GM23248 (cell line): ENCODE measurements around the gene PHLDB2. TPM values are rescaled to one million over a fixed set of nuclear protein-coding genes. Genes with fewer than 3 reads are reported as not detected.

Experiments used
- DNase-seq: peaks from one replicate; pipeline ENCODE4 v3.0.0-alpha.2; 2015
- H2AFZ ChIP-seq: fragments of 200-600 bp; sonication (generic); 2 replicates; pipeline ENCODE4 v1.6.1; 2016; ENCODE audit warnings: antibody characterized with exemption
- H3F3A ChIP-seq: fragments of 200-600 bp; sonication (generic); 2 replicates; pipeline ENCODE4 v1.6.1; 2016; ENCODE audit warnings: mild to moderate bottlenecking, antibody characterized with exemption, mixed run types; ENCODE audit not compliant: insufficient read depth
- H3K27ac ChIP-seq: fragments of 200-600 bp; sonication (generic); 2 replicates; pipeline ENCODE4 v1.5.1; 2016; ENCODE audit warnings: mild to moderate bottlenecking
- H3K27me3 ChIP-seq: fragments of 200-600 bp; sonication (generic); replicated peaks from 2 replicates; pipeline ENCODE4 v1.6.1; 2016; ENCODE audit warnings: mild to moderate bottlenecking; ENCODE audit not compliant: insufficient read depth
- H3K36me3 ChIP-seq: fragments of 200-600 bp; sonication (generic); 2 replicates; pipeline ENCODE4 v1.6.1; 2016; ENCODE audit warnings: low read depth, mild to moderate bottlenecking
- H3K4me1 ChIP-seq: fragments of 200-600 bp; sonication (generic); 2 replicates; pipeline ENCODE4 v1.6.1; 2016; ENCODE audit warnings: mild to moderate bottlenecking; ENCODE audit not compliant: insufficient read depth
- H3K4me2 ChIP-seq: fragments of 200-600 bp; sonication (generic); one replicate; pipeline ENCODE4 v1.6.1; 2016; ENCODE audit warnings: mild to moderate bottlenecking; ENCODE audit not compliant: unreplicated experiment
- H3K4me3 ChIP-seq: fragments of 200-600 bp; sonication (generic); 2 replicates; pipeline ENCODE4 v1.5.1; 2016; ENCODE audit warnings: mild to moderate bottlenecking
- H3K79me2 ChIP-seq: fragments of 200-600 bp; sonication (generic); 2 replicates; pipeline ENCODE4 v1.6.1; 2016; ENCODE audit warnings: mild to moderate bottlenecking; ENCODE audit not compliant: insufficient read depth
- H3K9ac ChIP-seq: fragments of 200-600 bp; sonication (generic); 2 replicates; pipeline ENCODE4 v1.6.1; 2016; ENCODE audit warnings: mild to moderate bottlenecking
- H3K9me2 ChIP-seq: fragments of 200-600 bp; sonication (generic); 2 replicates; pipeline ENCODE4 v1.6.1; 2016; ENCODE audit warnings: mixed run types, mild to moderate bottlenecking, moderate library complexity; ENCODE audit not compliant: insufficient read depth
- H3K9me3 ChIP-seq: fragments of 200-600 bp; sonication (generic); one replicate; pipeline ENCODE4 v1.6.1; 2017; ENCODE audit warnings: low read depth
- H4K20me1 ChIP-seq: fragments of 200-600 bp; sonication (generic); 2 replicates; pipeline ENCODE4 v1.6.0; 2016; ENCODE audit not compliant: insufficient read depth
- EZH2 ChIP-seq: fragments of 200-600 bp; sonication (generic); IDR thresholded peaks from 2 replicates; pipeline ENCODE4 v1.6.1; 2018; ENCODE audit warnings: antibody characterized with exemption, mild to moderate bottlenecking; ENCODE audit not compliant: insufficient read depth, poor library complexity, severe bottlenecking
- EZH2phosphoT487 ChIP-seq: fragments of 200-600 bp; sonication (generic); IDR thresholded peaks from 2 replicates; pipeline ENCODE4 v1.6.1; 2018; ENCODE audit warnings: antibody characterized with exemption, moderate library complexity, mild to moderate bottlenecking, low read depth; ENCODE audit not compliant: insufficient read depth
- WGBS, 2 experiments: methylation state at CpG; one replicate each; pipeline ENCODE4 v1.1.6; 2015 to 2017; ENCODE audit warnings: low lambda C conversion rate in 2 of 2, low coverage in 1 of 2; ENCODE audit errors: missing lambda C conversion rate in 2 of 2; 5-methylcytosine and 5-hydroxymethylcytosine counted together
- in situ Hi-C: fragments of 300-500 bp; cut with MboI; formaldehyde crosslinking; loops from 2 replicates; pipeline ENCODE4 v1.15.0; 2020
- polyA plus RNA-seq: library from polyadenylated mRNA; unstranded; fragments of >200 nt; fragmentation: Nextera tagmentation; extraction: Ambion mirVana; gene quantifications from 2 replicates; pipeline ENCODE4 v1.2.1, GENCODE V29; 2016
- total RNA-seq: library from RNA; depleted of rRNA; stranded (reverse); fragments of >200 nt; shearing (Covaris generic); gene quantifications from 2 replicates; pipeline ENCODE4 v1.2.3, GENCODE V29; 2014

Gene PHLDB2
- total and polyA plus RNA-seq, 2 experiments from 2014 or later: 55.6 to 60.6 TPM

- no peaks in the 10 kb centered on the region for H3K79me2 ChIP-seq
- no peaks in the 10 kb centered on the region for H3K9me3 ChIP-seq
- H3K4me1 ChIP-seq: peaks cover 30% of the 10 kb centered on the region
- H3F3A ChIP-seq: peaks cover 29% of the 10 kb centered on the region
- no peak for DNase-seq
- H2AFZ ChIP-seq: no peak overlapping the region
- no peaks in the 10 kb centered on the region for H3K27me3 ChIP-seq
- in situ Hi-C loops: no loop called here
- H3K4me2 ChIP-seq: no peak overlapping the region
- no peak for TF ChIP-seq EZH2phosphoT487
- TF ChIP-seq EZH2: no peak
- no peaks in the 10 kb centered on the region for H4K20me1 ChIP-seq
- H3K4me3 ChIP-seq: no peak overlapping the region
- H3K9ac ChIP-seq: no peak overlapping the region
- H3K27ac ChIP-seq: no peak overlapping the region
- H3K36me3 ChIP-seq: no peaks in the 10 kb centered on the region
- 63 to 77% methylated on average over 2 of the region's 2 CpGs for WGBS, 2 experiments
- H3K9me2 ChIP-seq: no peaks in the 10 kb centered on the region
Observed at GRCh38 chr3:112000966-112001365, 141.9 kb downstream of the PHLDB2 start.

- no peaks in the 10 kb centered on the region for H4K20me1 ChIP-seq
- no peak for DNase-seq
- no peaks in the 10 kb centered on the region for H3K79me2 ChIP-seq
- no peak overlapping the region for H3K4me2 ChIP-seq
- peaks cover 30% of the 10 kb centered on the region for H3K4me1 ChIP-seq
- in situ Hi-C loops: no loop called here
- no peaks in the 10 kb centered on the region for H3K36me3 ChIP-seq
- H3K9ac ChIP-seq: no peak overlapping the region
- no peaks in the 10 kb centered on the region for H3K9me2 ChIP-seq
- 98 to 100% methylated on average over 2 of the region's 2 CpGs for WGBS, 2 experiments
- H3K9me3 ChIP-seq: no peaks in the 10 kb centered on the region
- no peaks in the 10 kb centered on the region for H3K27me3 ChIP-seq
- no peak overlapping the region for H2AFZ ChIP-seq
- no peak overlapping the region for H3K27ac ChIP-seq
- no peak overlapping the region for H3K4me3 ChIP-seq
- TF ChIP-seq EZH2phosphoT487 (no peak), EZH2 (no peak)
- H3F3A ChIP-seq: peaks cover 29% of the 10 kb centered on the region
Observed at GRCh38 chr3:112001526-112001925, 142.5 kb downstream of the PHLDB2 start.

GRCh38 chr3:112002096-112002971 is 143.3 kb downstream of the PHLDB2 start:
- no peaks in the 10 kb centered on the region for H3K79me2 ChIP-seq
- H3F3A ChIP-seq: peaks cover 29% of the 10 kb centered on the region
- H3K4me1 ChIP-seq: peaks cover 30% of the 10 kb centered on the region
- TF ChIP-seq EZH2: no peak
- no peak for TF ChIP-seq EZH2phosphoT487
- no peak overlapping the region for H3K9ac ChIP-seq
- H3K36me3 ChIP-seq: no peaks in the 10 kb centered on the region
- no peaks in the 10 kb centered on the region for H3K9me3 ChIP-seq
- H3K9me2 ChIP-seq: no peaks in the 10 kb centered on the region
- H3K27ac ChIP-seq: peak overlapping the region; percentile 7; the same call in 1 of the 2 replicates
- peak overlapping the region; percentile 42 for H3K4me2 ChIP-seq
- no peaks in the 10 kb centered on the region for H3K27me3 ChIP-seq
- H4K20me1 ChIP-seq: no peaks in the 10 kb centered on the region
- in situ Hi-C loops: no loop called here
- no peak overlapping the region for H2AFZ ChIP-seq
- 63 to 73% methylated on average over 7 to 8 of the region's 8 CpGs for WGBS, 2 experiments
- H3K4me3 ChIP-seq: no peak overlapping the region
- DNase-seq: peak; percentile 64

GRCh38 chr3:112003321-112004080 is 144.4 kb downstream of the PHLDB2 start:
- H3F3A ChIP-seq: peaks cover 32% of the 10 kb centered on the region
- in situ Hi-C loops: no loop called here
- no peaks in the 10 kb centered on the region for H3K79me2 ChIP-seq
- H3K9ac ChIP-seq: no peak overlapping the region
- H3K9me3 ChIP-seq: no peaks in the 10 kb centered on the region
- DNase-seq: no peak
- no peak overlapping the region for H2AFZ ChIP-seq
- H3K9me2 ChIP-seq: no peaks in the 10 kb centered on the region
- H3K36me3 ChIP-seq: no peaks in the 10 kb centered on the region
- H3K4me2 ChIP-seq: no peak overlapping the region
- 86% methylated on average over 4 of the region's 4 CpGs for WGBS, 2 experiments
- no peaks in the 10 kb centered on the region for H4K20me1 ChIP-seq
- TF ChIP-seq EZH2 (no peak), EZH2phosphoT487 (no peak)
- H3K4me3 ChIP-seq: no peak overlapping the region
- H3K27me3 ChIP-seq: no peaks in the 10 kb centered on the region
- peaks cover 42% of the 10 kb centered on the region for H3K4me1 ChIP-seq
- H3K27ac ChIP-seq: no peak overlapping the region
